Measurements from ENCODE around the gene ACTR1A.

ACTR1A gene

DNA sequence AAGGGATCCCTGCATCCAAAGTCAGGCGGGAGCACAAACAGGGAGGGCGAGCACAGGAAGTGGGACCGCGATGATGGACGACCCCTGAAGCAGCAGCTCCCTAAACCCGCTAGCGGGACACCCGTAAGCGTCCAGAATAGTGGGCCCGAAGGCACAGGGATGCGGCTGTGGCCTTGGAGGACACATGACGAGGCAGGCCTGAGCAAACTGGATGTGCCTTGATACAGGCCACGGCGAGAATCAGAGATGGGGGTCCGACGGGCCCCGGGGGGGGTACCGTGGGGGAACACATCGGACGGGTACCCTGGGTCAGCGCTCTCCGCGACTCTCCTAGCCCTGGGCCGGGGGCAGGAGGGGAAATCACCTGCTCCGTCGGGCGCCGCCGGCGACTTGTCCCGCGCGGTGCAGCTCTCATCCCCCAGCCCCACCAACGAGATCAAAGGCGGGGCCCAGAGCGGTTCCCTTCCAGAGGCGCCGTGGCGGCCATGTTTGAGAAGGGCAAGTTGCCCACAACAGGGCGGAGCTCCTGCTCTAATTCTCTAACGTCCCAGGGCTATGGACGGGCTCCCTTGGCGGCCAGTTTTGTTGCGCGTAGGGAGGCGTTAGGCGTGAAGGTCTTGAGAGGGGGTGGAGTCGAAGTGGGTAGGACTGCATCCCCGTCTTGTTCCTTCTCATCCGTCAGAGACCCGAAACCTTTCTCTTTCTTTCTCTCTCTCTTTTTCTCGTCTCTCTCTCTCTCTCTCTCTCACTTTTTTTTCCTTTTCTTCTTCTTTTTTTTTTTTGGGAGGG, 70.2 kb downstream of the ACTR1A start, which contains the start of gene CUEDC2:
TSS of gene CUEDC2 (minus strand) at position 413 of the 789 bp plus-strand sequence. CDS start 7,386 bp downstream, outside the sequence.
- Histone ChIP-seq H3K9me3 (ENCODE audit: control insufficient read depth in 1 of 2, low read length in 2 of 2) (no peaks in the 10 kb centered on the region), H3K9ac (ENCODE audit: low read depth in 1 of 2, low read length in 2 of 2) (peak within 1 kb of the TSS; percentile 84 to 99), H3K27ac (ENCODE audit: low read depth, low read length) (peak within 1 kb of the TSS; percentile 17), H3K4me1 (ENCODE audit: control insufficient read depth in 1 of 2, insufficient read depth in 2 of 2, low read length in 2 of 2) (peaks cover 18 to 41% of the 10 kb centered on the region in 2 donors), H3K36me3 (ENCODE audit: control insufficient read depth in 1 of 2, insufficient read depth in 2 of 2, low read length in 2 of 2) (no peaks in the 10 kb centered on the region), H3K27me3 (ENCODE audit: control insufficient read depth in 1 of 2, insufficient read depth in 2 of 2, low read length in 2 of 2) (no peaks in the 10 kb centered on the region), H3K4me3 (ENCODE audit: low read depth in 1 of 2, low read length in 2 of 2) (peak within 1 kb of the TSS; percentile 88)

DNA sequence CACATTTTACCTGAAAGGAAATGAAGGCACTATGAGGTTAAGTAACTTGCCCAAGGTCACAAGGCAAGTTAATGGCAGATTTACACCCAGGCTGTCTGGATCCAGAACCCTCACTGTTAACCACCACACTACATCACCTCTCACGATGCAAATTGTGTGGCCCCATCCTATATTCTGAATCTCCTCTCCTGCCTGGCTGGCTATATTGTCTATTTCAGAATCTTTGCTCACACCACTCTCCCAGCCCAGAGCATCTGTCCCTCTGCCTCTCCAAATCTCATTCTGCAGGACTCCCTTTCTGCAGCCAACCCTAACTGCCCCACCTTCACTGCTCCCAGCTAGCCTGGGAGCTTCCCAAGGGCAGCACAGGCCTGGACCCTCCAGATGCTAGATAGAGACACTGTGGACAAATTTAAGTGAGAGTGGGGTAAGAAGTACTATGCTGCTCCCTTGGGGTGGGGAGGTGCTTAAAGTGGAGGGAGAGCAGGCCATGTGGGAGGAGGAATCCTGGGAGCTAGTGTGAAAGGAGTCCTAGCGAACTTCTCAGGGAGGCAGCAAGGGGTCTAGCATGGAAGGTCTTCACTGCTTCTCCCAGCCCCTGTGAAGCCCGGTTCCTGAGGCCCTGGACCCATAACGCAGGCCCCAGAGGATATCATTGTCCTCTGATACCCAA, 70.9 kb downstream of the ACTR1A start:
- peak overlapping the region; percentile 84 to 99 for H3K9ac ChIP-seq (ENCODE audit: low read depth in 1 of 2, low read length in 2 of 2)
- no peaks in the 10 kb centered on the region for H3K9me3 ChIP-seq (ENCODE audit: control insufficient read depth in 1 of 2, low read length in 2 of 2)
- no peaks in the 10 kb centered on the region for H3K27me3 ChIP-seq (ENCODE audit: control insufficient read depth in 1 of 2, insufficient read depth in 2 of 2, low read length in 2 of 2)
- peaks cover 18 to 38% of the 10 kb centered on the region in 2 donors for H3K4me1 ChIP-seq (ENCODE audit: control insufficient read depth in 1 of 2, insufficient read depth in 2 of 2, low read length in 2 of 2)
- no peaks in the 10 kb centered on the region for H3K36me3 ChIP-seq (ENCODE audit: control insufficient read depth in 1 of 2, insufficient read depth in 2 of 2, low read length in 2 of 2)
- H3K27ac ChIP-seq (ENCODE audit: low read depth, low read length), result no peak overlapping the region
- H3K4me3 ChIP-seq (ENCODE audit: low read depth in 1 of 2, low read length in 2 of 2), result peak overlapping the region; percentile 88

DNA sequence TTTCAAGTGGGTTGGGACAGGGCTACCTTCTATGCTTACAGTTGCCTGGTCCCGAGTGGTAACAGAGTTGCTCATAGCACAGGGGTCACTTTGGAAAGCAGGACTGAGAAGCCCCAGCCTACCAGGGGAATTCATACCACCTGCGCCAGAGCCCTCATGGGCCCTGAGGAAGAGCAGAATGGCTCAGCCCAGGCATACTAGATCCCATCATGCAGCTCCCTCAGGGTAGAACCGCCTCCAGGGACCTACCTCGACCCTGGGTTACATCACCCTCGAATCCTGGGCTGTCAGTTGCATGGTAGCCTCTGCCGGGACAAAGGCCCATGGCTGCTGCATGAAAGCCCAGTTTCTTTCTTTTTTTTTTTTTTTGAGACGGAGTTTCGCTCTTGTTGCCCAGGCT, 73.0 kb downstream of the ACTR1A start:
- H3K27ac ChIP-seq (ENCODE audit: low read depth, low read length), result no peak overlapping the region
- H3K36me3 ChIP-seq (ENCODE audit: control insufficient read depth in 1 of 2, insufficient read depth in 2 of 2, low read length in 2 of 2), result peaks cover 0 to 13% of the 10 kb centered on the region in 2 donors
- no peak overlapping the region for H3K9ac ChIP-seq (ENCODE audit: low read depth in 1 of 2, low read length in 2 of 2)
- no peaks in the 10 kb centered on the region for H3K27me3 ChIP-seq (ENCODE audit: control insufficient read depth in 1 of 2, insufficient read depth in 2 of 2, low read length in 2 of 2)
- no peak overlapping the region for H3K4me3 ChIP-seq (ENCODE audit: low read depth in 1 of 2, low read length in 2 of 2)
- no peaks in the 10 kb centered on the region for H3K9me3 ChIP-seq (ENCODE audit: control insufficient read depth in 1 of 2, low read length in 2 of 2)
- peaks cover 9 to 19% of the 10 kb centered on the region in 2 donors for H3K4me1 ChIP-seq (ENCODE audit: control insufficient read depth in 1 of 2, insufficient read depth in 2 of 2, low read length in 2 of 2)

Measured in duodenal mucosa (tissue), 2 donors.